Effector memory CD4-positive, alpha-beta T cell (primary cell): ENCODE results near the gene SRCIN1.

Experiments
- DNase-seq, 3 donors: peaks; one replicate each; pipeline ENCODE4 v3.0.0-alpha.2; 2020
- H3K27ac ChIP-seq: 2 replicates; pipeline ENCODE4 v1.7.0; 2013; ENCODE audit warnings: mild to moderate bottlenecking, low read length, moderate library complexity; ENCODE audit not compliant: insufficient read depth, poor library complexity, severe bottlenecking
- H3K27me3 ChIP-seq: replicated peaks from 2 replicates; pipeline ENCODE4 v1.7.0; 2013; ENCODE audit warnings: mild to moderate bottlenecking, low read length; ENCODE audit not compliant: insufficient read depth, control insufficient read depth, poor library complexity, severe bottlenecking
- H3K36me3 ChIP-seq: 2 replicates; pipeline ENCODE4 v1.7.0; 2013; ENCODE audit warnings: mild to moderate bottlenecking, low read length, moderate library complexity; ENCODE audit not compliant: control insufficient read depth, insufficient read depth
- H3K4me1 ChIP-seq: 2 replicates; pipeline ENCODE4 v1.7.0; 2013; ENCODE audit warnings: low read length, mild to moderate bottlenecking; ENCODE audit not compliant: control insufficient read depth, insufficient read depth, poor library complexity, severe bottlenecking
- H3K4me3 ChIP-seq: 2 replicates; pipeline ENCODE4 v1.7.0; 2013; ENCODE audit warnings: low read length, low read depth, mild to moderate bottlenecking; ENCODE audit not compliant: insufficient read depth, poor library complexity, severe bottlenecking
- H3K9me3 ChIP-seq: 2 replicates; pipeline ENCODE4 v1.7.0; 2013; ENCODE audit warnings: mild to moderate bottlenecking, low read length, moderate library complexity; ENCODE audit not compliant: control insufficient read depth

SRCIN1 gene

DNA sequence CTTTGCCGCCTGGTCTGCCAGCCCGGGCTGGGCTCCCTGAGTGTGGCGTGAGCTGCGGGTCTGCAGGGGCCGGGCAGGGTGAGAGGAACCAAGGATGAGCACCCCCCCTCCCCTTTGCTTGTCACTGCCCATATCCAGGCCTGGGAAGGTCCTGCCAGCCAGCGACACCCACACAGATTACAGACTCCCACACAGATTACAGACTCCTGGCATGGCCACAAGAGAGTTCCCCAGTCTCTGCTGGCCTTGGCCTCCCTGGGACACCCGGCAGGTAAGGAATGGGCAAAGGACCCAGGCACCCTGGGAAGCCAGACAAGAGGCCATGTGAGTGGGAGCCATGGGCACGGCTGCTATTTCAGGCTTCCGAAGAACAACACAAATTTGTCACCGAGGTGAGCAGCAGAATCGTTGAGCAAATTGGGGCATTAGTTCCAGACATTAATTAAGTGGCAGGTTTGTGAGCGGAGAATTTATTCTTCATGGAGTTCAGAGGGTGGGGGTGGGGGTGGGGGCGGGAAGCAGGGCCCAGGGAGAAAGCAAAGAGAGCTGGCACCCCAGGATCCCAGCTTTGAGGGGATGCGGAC is 41.4 kb downstream of the SRCIN1 start:
- Histone ChIP-seq H3K36me3 (no peaks in the 10 kb centered on the region), H3K27me3 (peaks cover 83% of the 10 kb centered on the region), H3K27ac (no peak overlapping the region), H3K4me3 (no peak overlapping the region), H3K9me3 (no peaks in the 10 kb centered on the region), H3K4me1 (peaks cover 43% of the 10 kb centered on the region)
- no peak for DNase-seq

DNA sequence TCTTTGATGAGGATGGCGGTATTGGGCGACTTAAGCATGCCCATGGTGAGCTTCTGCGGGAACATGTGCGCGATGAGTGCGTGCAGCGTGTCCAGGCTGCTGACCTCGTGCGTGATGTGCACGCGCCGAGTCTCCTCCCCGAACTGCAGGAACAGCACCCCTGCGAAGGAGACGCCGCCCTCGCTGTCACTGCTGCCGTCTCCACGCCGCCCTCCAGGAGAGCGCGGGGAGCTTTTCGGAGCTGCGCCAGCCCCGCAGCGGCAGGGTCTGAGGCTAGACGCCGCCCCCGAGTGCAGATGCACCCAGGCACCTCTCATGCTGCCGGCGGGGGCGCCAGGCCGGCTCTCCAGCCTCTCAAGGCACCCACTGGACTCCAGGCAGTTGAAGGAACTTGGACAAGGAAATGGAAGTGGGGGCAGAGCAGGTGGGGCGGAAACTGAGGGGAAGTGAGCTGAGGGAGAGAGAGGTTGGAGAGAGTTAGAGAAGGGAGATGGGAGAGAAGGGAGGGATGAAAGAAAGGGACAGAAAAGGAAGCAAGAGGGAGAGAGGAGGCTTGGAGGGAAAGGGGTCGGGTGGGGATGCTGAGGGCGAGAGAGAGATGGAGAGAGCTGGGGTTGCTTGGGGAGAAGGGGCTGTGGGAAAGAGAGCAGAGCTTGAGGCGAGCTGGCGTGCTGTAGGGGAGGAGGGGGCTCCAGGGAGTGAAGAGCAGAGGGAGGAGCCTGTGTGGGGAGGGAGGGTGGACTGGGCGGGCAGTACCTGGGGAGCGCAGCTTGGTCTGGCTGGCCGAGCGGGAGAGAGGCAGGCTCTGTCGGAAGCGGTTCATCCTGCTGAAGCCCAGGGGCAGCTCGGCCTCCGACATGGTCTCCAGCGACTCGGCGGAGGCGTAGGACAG is 42.1 kb downstream of the SRCIN1 start:
- no peak overlapping the region for H3K4me3 ChIP-seq
- DNase-seq = no peak
- no peaks in the 10 kb centered on the region for H3K9me3 ChIP-seq
- peaks cover 77% of the 10 kb centered on the region for H3K27me3 ChIP-seq
- H3K4me1 ChIP-seq = peaks cover 50% of the 10 kb centered on the region
- H3K36me3 ChIP-seq = no peaks in the 10 kb centered on the region
- no peak overlapping the region for H3K27ac ChIP-seq

DNA sequence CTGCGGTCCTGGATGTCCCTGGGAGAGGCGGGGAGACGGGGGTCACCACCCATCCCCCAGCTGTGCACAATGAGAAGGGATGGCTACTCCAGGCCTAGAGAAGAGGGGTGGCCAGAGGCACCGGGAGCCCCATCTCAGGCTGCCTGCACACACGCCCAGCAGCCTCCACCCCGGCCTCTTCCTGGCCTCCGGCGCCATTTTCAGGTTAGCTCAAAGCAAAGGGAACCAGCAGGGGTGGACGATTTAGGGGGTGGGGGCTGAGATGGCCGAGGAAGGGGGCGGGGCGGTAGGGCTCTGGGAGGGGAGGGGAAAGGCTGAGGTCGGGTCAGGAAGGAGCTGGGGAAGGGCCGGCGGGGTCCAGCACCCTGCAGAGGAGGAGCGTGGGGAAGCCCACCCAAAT is 42.8 kb downstream of the SRCIN1 start:
- DNase-seq = no peak
- peaks cover 70% of the 10 kb centered on the region for H3K27me3 ChIP-seq
- no peak overlapping the region for H3K27ac ChIP-seq
- no peaks in the 10 kb centered on the region for H3K9me3 ChIP-seq
- no peaks in the 10 kb centered on the region for H3K36me3 ChIP-seq
- H3K4me1 ChIP-seq = peaks cover 53% of the 10 kb centered on the region
- H3K4me3 ChIP-seq = no peak overlapping the region

DNA sequence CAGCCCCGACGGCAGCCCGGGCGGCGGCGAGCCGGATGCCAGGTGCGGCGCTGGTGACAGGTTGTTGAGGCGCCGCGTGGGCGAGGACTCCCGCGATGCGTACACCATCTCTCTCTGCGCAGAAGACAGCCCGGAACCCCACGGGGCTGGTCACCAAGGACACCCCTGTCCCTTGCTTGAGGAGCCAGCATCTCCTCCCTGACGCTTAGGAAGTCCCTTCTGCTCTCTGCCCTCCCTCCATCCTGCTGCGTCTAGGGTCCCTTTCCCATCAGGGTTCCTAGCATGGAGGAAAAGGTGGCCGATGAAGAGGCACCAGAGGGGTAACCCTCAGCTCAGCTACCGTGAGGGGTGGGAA is 43.6 kb downstream of the SRCIN1 start:
- Histone ChIP-seq H3K27me3 (peaks cover 65% of the 10 kb centered on the region), H3K4me1 (peaks cover 53% of the 10 kb centered on the region)
- DNase-seq = no peak

DNA sequence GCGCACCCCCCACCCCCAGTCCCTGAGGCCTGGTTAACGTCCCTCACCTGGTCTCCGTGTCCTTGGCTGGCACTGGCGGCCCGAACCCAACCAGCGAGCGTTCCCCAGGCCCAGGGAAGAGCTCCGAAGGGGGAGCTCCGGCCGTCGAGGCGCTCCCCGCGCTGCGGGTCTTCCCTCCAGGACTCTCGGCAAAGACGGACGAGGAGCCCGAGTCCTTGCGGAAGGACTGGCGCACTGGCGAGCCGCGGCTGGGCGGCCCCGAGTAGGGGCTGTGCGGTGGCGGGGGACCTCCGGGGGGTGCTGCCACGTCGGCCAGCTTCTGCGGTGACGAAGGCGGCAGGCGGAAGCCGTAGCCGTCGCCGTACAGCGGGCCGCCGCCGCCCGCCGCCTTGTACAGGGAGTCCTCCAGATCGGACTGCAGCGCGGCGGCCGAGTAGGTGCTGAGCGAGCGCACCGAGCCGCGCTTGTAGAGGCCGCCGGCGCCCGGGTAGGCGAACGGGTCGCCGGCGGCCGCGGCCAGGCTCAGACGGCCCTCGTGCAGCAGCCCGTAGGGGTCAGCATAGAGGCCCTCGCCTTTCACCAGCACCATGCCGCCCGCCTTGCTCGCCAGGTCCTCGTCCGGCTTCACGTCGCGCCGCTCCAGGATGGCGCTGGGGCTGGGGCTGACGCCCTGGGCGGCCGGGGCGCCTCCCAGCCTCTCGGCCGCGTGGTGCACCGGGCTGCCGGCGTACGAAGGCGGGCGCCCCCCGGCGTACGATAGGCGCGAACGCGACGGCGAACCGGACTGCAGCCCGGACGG is 44.1 kb downstream of the SRCIN1 start:
- peaks cover 59% of the 10 kb centered on the region for H3K27me3 ChIP-seq
- peaks cover 53% of the 10 kb centered on the region for H3K4me1 ChIP-seq
- no peaks in the 10 kb centered on the region for H3K9me3 ChIP-seq
- no peak overlapping the region for H3K27ac ChIP-seq
- no peak for DNase-seq
- H3K4me3 ChIP-seq = no peak overlapping the region
- no peaks in the 10 kb centered on the region for H3K36me3 ChIP-seq

More for the DNA sequence above, 43.6 kb downstream of the SRCIN1 start:
- no peaks in the 10 kb centered on the region for H3K36me3 ChIP-seq
- no peaks in the 10 kb centered on the region for H3K9me3 ChIP-seq
- no peak overlapping the region for H3K27ac ChIP-seq
- no peak overlapping the region for H3K4me3 ChIP-seq

DNA sequence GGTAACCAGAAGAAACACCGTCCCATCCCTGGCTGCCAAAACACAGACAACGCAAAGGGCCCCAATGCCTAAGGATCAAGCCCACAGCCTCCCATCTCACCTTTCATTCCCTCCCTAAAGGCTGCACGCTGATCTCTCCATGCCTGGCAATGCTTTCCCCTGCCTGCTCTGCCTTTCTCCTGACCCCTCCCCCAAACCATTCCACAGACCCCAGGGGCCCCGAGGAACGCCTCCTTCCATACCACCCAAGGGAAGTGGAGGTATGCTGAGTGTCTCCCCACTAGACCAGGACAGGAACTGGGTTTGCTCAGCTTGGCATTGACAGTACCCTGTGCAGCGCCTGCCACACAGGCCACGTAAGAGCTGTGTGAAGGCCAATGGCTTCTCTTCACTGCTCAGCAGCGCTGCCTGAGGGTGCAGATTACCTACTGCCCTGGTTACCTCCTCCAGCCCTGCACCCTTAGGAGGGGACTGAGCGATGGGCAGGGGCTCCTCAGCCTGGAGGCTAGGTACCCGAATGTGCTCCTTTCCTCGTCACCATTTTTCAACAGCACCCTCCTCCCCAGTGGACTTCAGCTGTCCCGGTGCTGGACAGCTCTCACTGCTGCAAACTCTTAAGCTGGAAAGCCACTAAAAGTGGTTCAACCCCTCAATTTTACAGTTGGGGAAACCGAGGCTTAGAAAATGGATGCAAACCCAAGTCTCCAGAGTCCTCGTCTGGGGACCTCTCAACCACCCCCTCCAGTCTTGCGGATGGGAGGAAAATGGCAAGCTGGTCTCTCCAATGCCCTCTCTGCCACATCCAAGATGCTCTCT is 45.0 kb downstream of the SRCIN1 start:
- Histone ChIP-seq H3K4me1 (peaks cover 53% of the 10 kb centered on the region), H3K36me3 (no peaks in the 10 kb centered on the region), H3K27me3 (peaks cover 50% of the 10 kb centered on the region), H3K9me3 (no peaks in the 10 kb centered on the region), H3K4me3 (no peak overlapping the region), H3K27ac (no peak overlapping the region)
- DNase-seq = no peak

DNA sequence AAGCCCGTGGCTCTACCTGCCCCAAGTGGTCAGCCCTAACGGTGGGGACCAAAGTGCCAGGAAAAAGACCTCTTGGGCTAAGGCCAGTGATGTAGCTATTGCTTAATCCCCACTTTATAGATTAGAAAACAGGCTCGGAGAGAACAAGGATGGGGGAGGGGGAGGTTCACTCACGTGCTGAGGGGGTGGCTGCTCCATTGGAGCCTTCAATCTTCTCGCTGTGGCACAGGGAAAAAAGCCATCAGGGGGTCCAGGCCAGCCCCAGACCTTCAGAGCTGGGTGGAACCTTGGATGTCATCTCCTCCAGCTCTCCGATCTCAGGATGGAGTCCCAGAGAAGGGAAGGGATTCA is 45.9 kb downstream of the SRCIN1 start:
- H3K27me3 ChIP-seq = peaks cover 41% of the 10 kb centered on the region
- DNase-seq = no peak
- H3K4me3 ChIP-seq = peak overlapping the region; percentile 73
- no peaks in the 10 kb centered on the region for H3K9me3 ChIP-seq
- peaks cover 53% of the 10 kb centered on the region for H3K4me1 ChIP-seq
- H3K36me3 ChIP-seq = no peaks in the 10 kb centered on the region
- no peak overlapping the region for H3K27ac ChIP-seq

DNA sequence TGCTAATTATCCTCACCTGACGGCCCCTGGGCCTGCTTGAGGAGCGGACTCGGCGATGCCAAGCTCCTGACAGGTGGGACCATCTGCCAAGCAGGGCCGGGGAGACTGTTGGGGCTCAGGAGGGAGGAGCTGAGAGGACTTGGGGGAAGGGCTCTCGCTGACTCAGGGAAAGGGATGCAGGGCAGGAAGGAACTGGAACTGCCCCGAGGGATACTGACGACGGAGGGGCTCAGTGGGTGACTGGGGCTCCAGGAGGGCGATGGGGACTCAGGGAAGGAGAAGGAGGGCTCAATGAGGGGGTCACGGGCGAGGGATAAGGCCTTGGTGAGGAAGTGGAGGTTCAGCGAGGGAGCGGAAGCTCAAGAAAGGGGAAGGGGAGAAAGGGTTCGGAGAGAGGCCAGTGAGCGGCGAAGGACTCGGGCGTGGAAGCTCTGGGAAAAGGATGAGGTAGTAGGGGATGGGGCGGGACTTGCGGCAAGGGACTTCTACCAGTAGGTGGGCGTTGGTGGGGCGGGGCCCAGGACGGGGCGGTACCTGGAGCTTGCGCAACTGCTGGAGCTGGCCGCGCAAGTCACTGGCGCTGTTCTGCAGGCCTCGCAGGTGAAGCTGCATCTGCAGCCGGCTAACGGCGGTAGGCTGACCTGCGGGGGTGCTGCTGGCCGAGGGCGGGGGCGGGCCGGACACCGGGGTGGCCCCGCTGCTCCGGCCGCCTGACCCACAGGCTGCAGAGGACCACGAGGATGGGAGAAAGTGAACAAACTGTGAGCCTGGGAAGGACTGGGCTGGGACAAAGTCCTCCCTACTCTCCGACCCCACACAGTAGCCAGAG is 46.5 kb downstream of the SRCIN1 start:
- peak overlapping the region; percentile 73 for H3K4me3 ChIP-seq
- peaks cover 51% of the 10 kb centered on the region for H3K4me1 ChIP-seq
- H3K27ac ChIP-seq = peak overlapping the region; percentile 49
- peaks cover 37% of the 10 kb centered on the region for H3K27me3 ChIP-seq
- H3K36me3 ChIP-seq = no peaks in the 10 kb centered on the region
- DNase-seq = peak; percentile 79 to 86 (median 80)
- H3K9me3 ChIP-seq = no peaks in the 10 kb centered on the region

DNA sequence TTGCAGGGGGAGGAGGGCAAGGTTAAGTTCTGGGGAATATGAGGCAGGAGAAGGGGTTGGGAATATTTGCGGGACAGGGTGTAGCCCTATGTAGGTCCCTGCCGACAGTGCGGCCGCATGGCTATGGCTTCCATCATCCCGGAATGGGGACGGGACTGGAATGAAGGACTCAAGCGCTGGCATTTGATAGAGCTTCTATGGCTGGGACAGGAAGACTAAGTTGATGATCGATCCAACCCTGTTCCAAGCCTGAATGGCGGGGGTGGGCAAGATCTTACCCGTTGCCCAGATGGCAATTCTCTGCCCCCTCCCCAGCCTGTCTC is 47.1 kb downstream of the SRCIN1 start:
- Histone ChIP-seq H3K4me1 (peaks cover 45% of the 10 kb centered on the region), H3K27ac (peak overlapping the region; percentile 49), H3K9me3 (no peaks in the 10 kb centered on the region), H3K36me3 (no peaks in the 10 kb centered on the region), H3K27me3 (peaks cover 31% of the 10 kb centered on the region), H3K4me3 (peak overlapping the region; percentile 73)
- DNase-seq = no peak
